Muscle layer of duodenum (tissue), 2 donors: ENCODE results near the gene TEFM.
"Not testable (repeated sequence)": the region's sequence is repeated elsewhere in the genome, so short reads cannot be mapped to it uniquely, and the experiment has no call there.

Experiments
- H3K27ac ChIP-seq: one replicate; pipeline ENCODE4 v1.7.0; 2013; ENCODE audit warnings: mild to moderate bottlenecking, low read length
- H3K27me3 ChIP-seq: one replicate; pipeline ENCODE4 v1.7.0; 2013; ENCODE audit warnings: low read depth, mild to moderate bottlenecking, control low read depth, low read length
- H3K36me3 ChIP-seq, 2 donors: one replicate each; pipeline ENCODE4 v1.7.0; 2013; ENCODE audit warnings: low read length in 2 of 2, control low read depth in 1 of 2, mild to moderate bottlenecking in 1 of 2; ENCODE audit not compliant: insufficient read depth in 2 of 2, control insufficient read depth in 1 of 2
- H3K4me1 ChIP-seq, 2 donors: one replicate each; pipeline ENCODE4 v1.7.0; 2013; ENCODE audit warnings: low read length in 2 of 2, mild to moderate bottlenecking in 2 of 2, control low read depth in 1 of 2, moderate library complexity in 1 of 2; ENCODE audit not compliant: insufficient read depth in 2 of 2, control insufficient read depth in 1 of 2
- H3K4me3 ChIP-seq, 2 donors: one replicate each; pipeline ENCODE4 v1.7.0; 2013; ENCODE audit warnings: low read length in 2 of 2, low read depth in 1 of 2, mild to moderate bottlenecking in 1 of 2
- H3K9me3 ChIP-seq, 2 donors: one replicate each; pipeline ENCODE4 v1.7.0; 2013; ENCODE audit warnings: low read length in 2 of 2, control low read depth in 1 of 2, mild to moderate bottlenecking in 1 of 2; ENCODE audit not compliant: control insufficient read depth in 1 of 2
- donor health status: healthy.

The TEFM gene

DNA sequence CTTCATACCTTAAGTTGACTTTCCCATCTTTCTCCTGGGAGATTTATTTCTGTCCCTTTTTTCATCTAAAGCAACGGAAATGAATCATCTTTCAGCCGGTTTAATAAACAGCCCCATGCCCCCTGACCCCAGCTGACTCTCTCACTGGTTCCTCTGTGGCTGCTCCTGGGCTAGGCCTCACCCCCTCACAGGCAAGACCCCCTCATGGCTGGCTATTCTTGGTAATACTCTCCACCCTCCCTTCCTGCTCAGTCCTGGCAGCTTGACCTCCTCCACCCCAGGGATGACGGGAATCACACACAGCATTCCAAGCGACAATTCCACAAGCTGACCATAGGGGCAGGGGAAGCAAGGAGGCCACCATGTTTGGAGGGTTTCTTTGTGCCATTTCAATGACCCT, 14.2 kb upstream of the TEFM start:
- Histone ChIP-seq H3K9me3 (no peaks in the 10 kb centered on the region), H3K27me3 (peaks cover 7% of the 10 kb centered on the region), H3K27ac (no peak overlapping the region), H3K4me3 (no peak overlapping the region), H3K36me3 (no peaks in the 10 kb centered on the region), H3K4me1 (peaks cover 0 to 9% of the 10 kb centered on the region in 2 donors)

GRCh38 chr17:30917050-30917449, 11.0 kb upstream of the TEFM start:
- Histone ChIP-seq H3K9me3 (no peaks in the 10 kb centered on the region), H3K36me3 (no peaks in the 10 kb centered on the region), H3K27me3 (no peaks in the 10 kb centered on the region), H3K4me1 (no peaks in the 10 kb centered on the region), H3K27ac (no peak overlapping the region), H3K4me3 (no peak overlapping the region)

GRCh38 chr17:30915833-30916611, 10.0 kb upstream of the TEFM start:
- Histone ChIP-seq H3K36me3 (no peaks in the 10 kb centered on the region), H3K4me1 (no peaks in the 10 kb centered on the region), H3K4me3 (no peak overlapping the region), H3K27ac (no peak overlapping the region), H3K27me3 (no peaks in the 10 kb centered on the region), H3K9me3 (no peaks in the 10 kb centered on the region)

- H3K27me3 ChIP-seq, result no peaks in the 10 kb centered on the region
- H3K9me3 ChIP-seq, result no peaks in the 10 kb centered on the region
- no peak overlapping the region for H3K27ac ChIP-seq
- H3K4me1 ChIP-seq, result no peaks in the 10 kb centered on the region
- H3K4me3 ChIP-seq, result no peak overlapping the region
- H3K36me3 ChIP-seq, result no peaks in the 10 kb centered on the region
These were observed 7.9 kb upstream of the TEFM start for GRCh38 chr17:30913955-30914354.

GRCh38 chr17:30910151-30910550, 4.1 kb upstream of the TEFM start:
- H3K4me1 ChIP-seq, result peaks cover 0 to 12% of the 10 kb centered on the region in 2 donors
- H3K27me3 ChIP-seq, H3K36me3 ChIP-seq: not testable (repeated sequence)

DNA sequence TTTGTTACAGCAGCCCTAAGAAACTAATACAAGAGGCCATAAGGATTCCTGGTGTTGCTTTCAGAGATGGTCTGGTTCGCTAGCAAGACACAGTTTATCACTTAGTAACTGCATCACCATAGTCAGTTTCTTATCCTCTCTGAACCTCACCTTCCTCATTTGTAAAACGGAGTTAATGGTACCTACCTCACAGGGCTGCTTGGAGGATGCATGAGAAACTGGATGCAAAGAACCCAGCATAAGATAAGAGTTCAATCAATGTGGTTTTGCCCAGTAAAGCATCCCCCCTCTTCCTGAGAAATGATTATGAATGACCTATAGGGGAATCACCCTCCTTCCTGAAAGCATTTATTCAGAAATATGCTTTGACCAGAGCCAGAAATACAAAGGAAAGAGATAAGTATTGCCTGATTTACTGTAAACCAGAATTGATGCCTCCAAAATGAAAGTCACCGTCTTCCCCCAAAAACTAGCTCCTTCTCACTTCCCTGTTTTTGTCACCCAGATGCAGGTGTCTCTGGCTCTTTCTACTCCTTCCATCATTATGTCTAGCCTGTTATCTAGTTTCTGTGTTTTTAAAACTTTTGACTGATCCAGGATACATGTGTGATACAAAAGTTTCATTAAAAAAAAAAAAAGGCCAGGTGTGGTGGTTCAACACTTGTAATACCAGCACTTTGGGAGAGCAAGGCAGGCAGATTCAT, 2.8 kb upstream of the TEFM start:
- H3K36me3 ChIP-seq, result peaks cover 0 to 6% of the 10 kb centered on the region in 2 donors
- H3K9me3 ChIP-seq, result no peaks in the 10 kb centered on the region
- no peak overlapping the region for H3K27ac ChIP-seq
- H3K4me3 ChIP-seq, result no peak overlapping the region
- no peaks in the 10 kb centered on the region for H3K27me3 ChIP-seq
- H3K4me1 ChIP-seq, result peaks cover 0 to 14% of the 10 kb centered on the region in 2 donors

More at GRCh38 chr17:30910151-30910550, 4.1 kb upstream of the TEFM start:
- H3K9me3 ChIP-seq, H3K4me3 ChIP-seq, H3K27ac ChIP-seq: not testable (repeated sequence)

DNA sequence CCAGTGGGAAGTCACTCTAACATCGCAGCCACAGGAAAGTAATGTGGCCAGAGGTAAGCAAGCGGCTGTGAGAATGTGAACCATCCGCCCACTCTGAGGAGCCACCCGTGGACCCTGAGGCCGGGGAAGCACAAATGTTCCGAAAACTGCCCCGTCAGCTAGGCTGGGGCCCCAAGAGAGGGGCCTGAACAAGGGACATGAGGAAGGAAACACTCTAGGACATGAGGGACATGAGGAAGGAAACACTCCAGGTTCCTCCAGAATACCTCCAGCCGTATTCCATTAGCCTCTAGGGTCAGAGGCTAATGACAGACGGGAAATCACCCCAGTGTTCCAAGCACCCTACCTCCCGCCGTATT, 317 bp downstream of the TEFM start:
- Histone ChIP-seq H3K4me1 (peaks cover 0 to 14% of the 10 kb centered on the region in 2 donors), H3K4me3 (peak overlapping the region; percentile 88 to 98), H3K27ac (peak overlapping the region; percentile 82), H3K9me3 (no peaks in the 10 kb centered on the region), H3K36me3 (peaks cover 6 to 17% of the 10 kb centered on the region in 2 donors), H3K27me3 (no peaks in the 10 kb centered on the region)

- H3K36me3 ChIP-seq, result peaks cover 15 to 29% of the 10 kb centered on the region in 2 donors
- H3K4me1 ChIP-seq, result no peaks in the 10 kb centered on the region
These were observed 8.7 kb downstream of the TEFM start for GRCh38 chr17:30897311-30897710.

DNA sequence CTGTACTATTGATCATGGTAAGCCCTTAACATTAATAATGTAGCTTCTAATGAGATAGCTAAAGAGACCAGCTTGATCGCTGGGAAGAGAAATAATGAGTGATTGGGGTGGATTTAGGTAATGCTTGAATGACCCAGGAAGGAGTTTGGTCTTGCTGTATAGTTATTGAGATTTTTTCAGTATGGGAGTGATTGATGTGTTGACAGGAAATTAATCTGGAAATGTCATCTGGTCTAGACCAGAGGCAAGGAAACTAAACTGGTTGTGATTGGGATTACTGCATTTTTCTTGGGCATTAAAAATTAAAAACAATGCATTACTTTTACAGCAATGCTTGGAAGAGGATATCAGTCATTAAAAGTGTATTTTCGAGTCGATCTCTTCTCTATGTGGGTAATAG, 11.8 kb downstream of the TEFM start:
- H3K27ac ChIP-seq, result no peak overlapping the region
- no peaks in the 10 kb centered on the region for H3K9me3 ChIP-seq
- H3K36me3 ChIP-seq, result peaks cover 8 to 15% of the 10 kb centered on the region in 2 donors
- H3K27me3 ChIP-seq, result no peaks in the 10 kb centered on the region
- no peaks in the 10 kb centered on the region for H3K4me1 ChIP-seq
- no peak overlapping the region for H3K4me3 ChIP-seq

More at GRCh38 chr17:30897311-30897710, 8.7 kb downstream of the TEFM start:
- H3K27ac ChIP-seq, result no peak overlapping the region
- H3K4me3 ChIP-seq, result no peak overlapping the region
- H3K9me3 ChIP-seq, result no peaks in the 10 kb centered on the region
- no peaks in the 10 kb centered on the region for H3K27me3 ChIP-seq

DNA sequence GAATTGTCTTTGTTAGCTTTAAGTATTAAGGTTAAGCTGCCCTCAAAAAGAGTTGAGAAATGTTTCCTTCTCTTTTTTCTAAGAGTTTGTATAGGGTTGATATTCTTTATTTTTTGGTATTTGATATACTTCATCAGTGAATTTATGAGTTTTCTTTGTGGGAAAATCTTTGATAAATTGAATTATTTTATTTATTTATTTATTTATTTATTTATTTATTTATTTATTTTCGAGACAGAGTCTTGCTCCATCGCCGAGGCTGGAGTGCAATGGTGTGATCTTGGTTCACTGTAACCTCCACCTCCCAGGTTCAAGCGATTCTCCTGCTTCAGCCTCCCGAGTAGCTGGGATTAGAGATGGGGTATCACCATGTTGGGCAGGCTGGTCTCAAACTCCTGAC, 19.9 kb downstream of the TEFM start:
- Histone ChIP-seq H3K4me3 (no peak overlapping the region), H3K4me1 (no peaks in the 10 kb centered on the region), H3K27ac (no peak overlapping the region), H3K9me3 (no peaks in the 10 kb centered on the region), H3K36me3 (no peaks in the 10 kb centered on the region), H3K27me3 (no peaks in the 10 kb centered on the region)

- H3K4me1 ChIP-seq, result no peaks in the 10 kb centered on the region
- H3K9me3 ChIP-seq, result no peaks in the 10 kb centered on the region
- no peaks in the 10 kb centered on the region for H3K36me3 ChIP-seq
- H3K27ac ChIP-seq, result no peak overlapping the region
- no peak overlapping the region for H3K4me3 ChIP-seq
- no peaks in the 10 kb centered on the region for H3K27me3 ChIP-seq
These were observed 37.0 kb downstream of the TEFM start for GRCh38 chr17:30869005-30869404.
